DOHH2 (cell line): Measurements from ENCODE around the gene IFNA17.

Experiments
- H3F3A ChIP-seq: fragments of 200-600 bp; sonication (generic), shearing (Covaris generic); 2 replicates; pipeline ENCODE4 v1.6.0; 2016; ENCODE audit warnings: antibody characterized with exemption, mild to moderate bottlenecking; ENCODE audit not compliant: control insufficient read depth, insufficient read depth
- H3K27ac ChIP-seq: fragments of 200-600 bp; sonication (generic); 2 replicates; pipeline ENCODE4 v1.5.1; 2014; ENCODE audit warnings: low read depth, mild to moderate bottlenecking, low read length, moderate library complexity
- H3K27me3 ChIP-seq: fragments of 200-600 bp; sonication (generic); 2 replicates; pipeline ENCODE4 v1.6.1; 2014; ENCODE audit warnings: mild to moderate bottlenecking, low read length, mixed read lengths; ENCODE audit not compliant: control insufficient read depth
- H3K36me3 ChIP-seq: fragments of 200-600 bp; sonication (generic); 2 replicates; pipeline ENCODE4 v1.6.1; 2014; ENCODE audit warnings: mild to moderate bottlenecking, low read length, moderate library complexity, mixed read lengths; ENCODE audit not compliant: control insufficient read depth
- H3K4me1 ChIP-seq: fragments of 200-600 bp; sonication (generic); 2 replicates; pipeline ENCODE4 v1.6.1; 2014; ENCODE audit warnings: mild to moderate bottlenecking, low read length, mixed read lengths; ENCODE audit not compliant: control insufficient read depth
- H3K4me2 ChIP-seq: fragments of 200-600 bp; sonication (generic); 2 replicates; pipeline ENCODE4 v1.6.0; 2014; ENCODE audit warnings: mild to moderate bottlenecking, low read length, moderate library complexity
- H3K4me3 ChIP-seq: fragments of 200-600 bp; sonication (generic); 2 replicates; pipeline ENCODE4 v1.5.1; 2014; ENCODE audit warnings: mild to moderate bottlenecking, low read length, mixed read lengths
- H3K79me2 ChIP-seq: fragments of 200-600 bp; sonication (generic); 2 replicates; pipeline ENCODE4 v1.6.1; 2014; ENCODE audit warnings: mild to moderate bottlenecking, low read length, mixed read lengths; ENCODE audit not compliant: control insufficient read depth
- H3K9me2 ChIP-seq: fragments of 200-600 bp; sonication (generic); replicated peaks from 2 replicates; pipeline ENCODE4 v1.6.1; 2014; ENCODE audit warnings: mild to moderate bottlenecking, low read length, mixed read lengths; ENCODE audit not compliant: control insufficient read depth
- H3K9me3 ChIP-seq: fragments of 200-600 bp; sonication (generic); 2 replicates; pipeline ENCODE4 v1.6.1; 2014; ENCODE audit warnings: antibody characterized with exemption, low read length, mixed read lengths; ENCODE audit not compliant: control insufficient read depth, insufficient read depth
- H4K20me1 ChIP-seq: fragments of 200-600 bp; sonication (generic); 2 replicates; pipeline ENCODE4 v1.6.0; 2014; ENCODE audit warnings: low read depth, mild to moderate bottlenecking, antibody characterized with exemption, low read length, moderate library complexity; ENCODE audit not compliant: control insufficient read depth, insufficient read depth
- EZH2phosphoT487 ChIP-seq: fragments of 200-600 bp; sonication (generic); IDR thresholded peaks from 2 replicates; pipeline ENCODE4 v1.6.1; 2017; ENCODE audit warnings: borderline replicate concordance, mild to moderate bottlenecking, antibody characterized with exemption, low read length, moderate library complexity, mixed read lengths
- TF ChIP-seq, protein P1 (sequence below): fragments of 200-600 bp; sonication (generic); IDR thresholded peaks from one replicate; pipeline ENCODE4 v1.5.1; 2014; ENCODE audit warnings: antibody characterized with exemption, mild to moderate bottlenecking, low read depth, low read length; ENCODE audit not compliant: poor library complexity, severe bottlenecking

IFNA17 gene

DNA sequence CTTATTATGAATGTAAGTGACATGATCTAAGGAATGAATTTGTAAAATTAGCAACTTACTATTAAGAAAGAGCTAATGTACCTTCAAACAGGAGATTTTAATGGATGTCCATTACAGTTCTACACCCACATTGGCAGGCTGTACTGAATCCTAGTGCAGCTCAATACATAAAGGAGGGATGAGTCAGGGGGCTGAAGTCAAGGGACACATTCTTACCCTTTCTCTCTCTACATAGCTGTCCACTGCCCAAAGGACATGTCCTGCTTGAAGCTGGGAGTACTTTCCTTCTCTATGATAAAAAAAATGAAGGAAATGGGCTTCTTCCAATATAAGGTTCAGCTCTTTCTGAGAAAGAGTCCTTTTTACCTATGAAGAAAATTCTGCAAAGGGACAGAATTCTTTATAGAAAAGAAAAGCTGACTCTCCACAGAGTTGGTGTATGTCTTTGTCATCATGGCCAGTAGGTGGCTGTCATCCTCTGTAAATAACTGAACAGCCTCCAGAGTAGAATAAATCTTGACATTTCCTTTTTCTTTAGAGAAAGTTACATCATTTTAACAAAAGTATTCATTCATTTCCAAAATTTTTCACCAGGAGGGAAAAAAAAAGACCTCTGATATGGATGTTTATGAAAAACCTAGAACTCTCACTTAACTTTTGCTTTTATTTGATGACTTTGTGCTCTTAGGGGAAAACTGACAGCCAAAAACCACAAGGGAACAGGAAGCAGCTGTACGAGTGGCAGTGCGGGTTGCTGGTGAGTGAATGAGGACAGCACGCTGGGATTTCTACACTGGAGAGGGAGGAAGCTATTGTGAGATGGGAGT, 24.9 kb upstream of the IFNA17 start:
- TF ChIP-seq, protein P1, sequence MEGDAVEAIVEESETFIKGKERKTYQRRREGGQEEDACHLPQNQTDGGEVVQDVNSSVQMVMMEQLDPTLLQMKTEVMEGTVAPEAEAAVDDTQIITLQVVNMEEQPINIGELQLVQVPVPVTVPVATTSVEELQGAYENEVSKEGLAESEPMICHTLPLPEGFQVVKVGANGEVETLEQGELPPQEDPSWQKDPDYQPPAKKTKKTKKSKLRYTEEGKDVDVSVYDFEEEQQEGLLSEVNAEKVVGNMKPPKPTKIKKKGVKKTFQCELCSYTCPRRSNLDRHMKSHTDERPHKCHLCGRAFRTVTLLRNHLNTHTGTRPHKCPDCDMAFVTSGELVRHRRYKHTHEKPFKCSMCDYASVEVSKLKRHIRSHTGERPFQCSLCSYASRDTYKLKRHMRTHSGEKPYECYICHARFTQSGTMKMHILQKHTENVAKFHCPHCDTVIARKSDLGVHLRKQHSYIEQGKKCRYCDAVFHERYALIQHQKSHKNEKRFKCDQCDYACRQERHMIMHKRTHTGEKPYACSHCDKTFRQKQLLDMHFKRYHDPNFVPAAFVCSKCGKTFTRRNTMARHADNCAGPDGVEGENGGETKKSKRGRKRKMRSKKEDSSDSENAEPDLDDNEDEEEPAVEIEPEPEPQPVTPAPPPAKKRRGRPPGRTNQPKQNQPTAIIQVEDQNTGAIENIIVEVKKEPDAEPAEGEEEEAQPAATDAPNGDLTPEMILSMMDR, result peak; percentile 45
- TF ChIP-seq EZH2phosphoT487, result no peak
- Histone ChIP-seq H3K27me3 (peaks cover 38% of the 10 kb centered on the region), H3F3A (no peaks in the 10 kb centered on the region), H3K4me3 (no peak overlapping the region), H3K4me2 (no peak overlapping the region), H3K9me3 (no peaks in the 10 kb centered on the region), H3K4me1 (peaks cover 4% of the 10 kb centered on the region), H3K36me3 (no peaks in the 10 kb centered on the region), H3K27ac (no peak overlapping the region), H3K9me2 (no peaks in the 10 kb centered on the region), H3K79me2 (no peaks in the 10 kb centered on the region), H4K20me1 (no peaks in the 10 kb centered on the region)

DNA sequence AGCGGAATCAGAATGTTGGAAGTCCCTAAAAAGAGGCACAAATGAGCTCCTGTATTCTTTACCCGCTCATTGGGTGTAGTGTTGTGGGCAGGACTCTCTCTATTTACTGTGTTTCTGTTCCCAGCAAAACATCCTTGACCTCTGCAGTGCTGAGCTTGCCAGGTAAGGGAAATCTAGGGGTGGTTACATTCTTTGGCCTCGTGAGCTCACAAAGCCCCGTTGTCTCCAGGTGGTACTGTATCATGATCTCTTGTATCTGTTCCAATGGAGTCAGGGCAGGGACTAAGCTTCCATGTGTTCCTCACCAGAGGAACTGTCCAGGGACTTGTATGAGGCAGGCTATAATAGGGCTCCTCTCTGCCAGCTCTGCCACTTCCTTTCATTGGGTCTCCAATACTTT, 23.6 kb upstream of the IFNA17 start:
- H4K20me1 ChIP-seq, result no peaks in the 10 kb centered on the region
- no peaks in the 10 kb centered on the region for H3K9me2 ChIP-seq
- H3K36me3 ChIP-seq, result no peaks in the 10 kb centered on the region
- no peak for TF ChIP-seq EZH2phosphoT487
- H3K27me3 ChIP-seq, result peaks cover 26% of the 10 kb centered on the region
- peaks cover 4% of the 10 kb centered on the region for H3K4me1 ChIP-seq
- no peaks in the 10 kb centered on the region for H3F3A ChIP-seq
- H3K9me3 ChIP-seq, result no peaks in the 10 kb centered on the region
- no peak overlapping the region for H3K4me2 ChIP-seq
- H3K27ac ChIP-seq, result no peak overlapping the region
- H3K79me2 ChIP-seq, result no peaks in the 10 kb centered on the region
- H3K4me3 ChIP-seq, result no peak overlapping the region

DNA sequence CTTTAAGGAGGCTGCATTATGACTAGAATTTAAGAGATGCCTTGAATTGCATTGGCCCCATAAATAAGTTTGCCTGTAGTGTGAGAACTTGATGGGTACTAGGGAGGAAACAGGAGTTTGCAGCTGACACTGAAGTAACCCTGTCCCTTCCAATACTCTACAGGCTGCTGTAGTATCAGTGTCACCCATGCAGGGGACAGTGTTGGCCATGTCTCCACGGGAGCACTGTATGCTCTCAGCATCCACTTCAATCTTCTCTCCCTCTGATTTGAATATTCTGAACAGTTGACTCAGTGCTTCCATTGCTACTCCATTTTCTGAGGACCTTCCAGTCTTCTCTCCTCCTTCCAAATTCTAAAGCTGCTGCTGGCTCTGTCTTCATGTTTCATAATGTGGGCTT, 23.2 kb upstream of the IFNA17 start:
- Histone ChIP-seq H3K27ac (no peak overlapping the region), H3K4me2 (no peak overlapping the region), H3K9me3 (no peaks in the 10 kb centered on the region), H3K4me3 (no peak overlapping the region), H3F3A (no peaks in the 10 kb centered on the region), H4K20me1 (no peaks in the 10 kb centered on the region), H3K4me1 (peaks cover 4% of the 10 kb centered on the region), H3K79me2 (no peaks in the 10 kb centered on the region), H3K27me3 (peaks cover 23% of the 10 kb centered on the region), H3K36me3 (no peaks in the 10 kb centered on the region), H3K9me2 (no peaks in the 10 kb centered on the region)
- no peak for TF ChIP-seq EZH2phosphoT487
- TF ChIP-seq, protein P1, result no peak

DNA sequence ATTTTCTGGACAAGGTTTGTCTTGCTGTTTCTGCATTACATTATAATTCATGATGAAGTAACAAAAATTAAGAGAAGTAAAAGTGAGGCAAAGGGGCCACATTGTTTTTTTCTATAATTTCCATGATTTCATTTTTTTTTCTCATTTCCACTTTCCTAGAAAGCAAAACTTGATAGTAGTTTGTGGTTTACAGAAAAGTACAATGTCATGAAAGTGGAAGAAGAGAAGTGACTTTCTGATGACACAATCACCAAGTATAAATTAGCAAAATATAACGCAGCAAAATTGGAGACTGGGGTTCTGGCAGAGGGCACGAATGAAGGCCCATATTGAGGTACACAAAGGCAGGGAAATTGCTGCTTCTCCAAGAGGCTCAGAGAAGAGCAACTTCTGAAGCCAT, 16.8 kb upstream of the IFNA17 start:
- Histone ChIP-seq H3K9me3 (no peaks in the 10 kb centered on the region), H3K4me3 (no peak overlapping the region), H4K20me1 (no peaks in the 10 kb centered on the region), H3F3A (no peaks in the 10 kb centered on the region), H3K27ac (no peak overlapping the region), H3K36me3 (no peaks in the 10 kb centered on the region), H3K4me1 (no peaks in the 10 kb centered on the region), H3K9me2 (no peaks in the 10 kb centered on the region), H3K4me2 (no peak overlapping the region), H3K79me2 (no peaks in the 10 kb centered on the region), H3K27me3 (peaks cover 3% of the 10 kb centered on the region; the same call in 1 of the 2 replicates)
- no peak for TF ChIP-seq EZH2phosphoT487
- TF ChIP-seq, protein P1, result no peak
